Endodermal cell (in vitro differentiated cells): ENCODE results near the gene FKBP2. TPM values are rescaled to one million over a fixed set of nuclear protein-coding genes. Genes with fewer than 3 reads are reported as not detected.

Experiments used
- DNase-seq: peaks from one replicate; pipeline ENCODE4 v3.0.0-alpha.2; 2017
- H3K27ac ChIP-seq: 2 replicates; pipeline ENCODE4 v1.5.1; 2013; ENCODE audit warnings: mild to moderate bottlenecking, low read depth, low read length, moderate library complexity
- H3K27me3 ChIP-seq: 2 replicates; pipeline ENCODE4 v1.6.1; 2013; ENCODE audit warnings: mild to moderate bottlenecking, low read length, moderate library complexity; ENCODE audit not compliant: insufficient read depth, control insufficient read depth, poor library complexity, severe bottlenecking
- H3K36me3 ChIP-seq: 2 replicates; pipeline ENCODE4 v1.7.0; 2013; ENCODE audit warnings: mild to moderate bottlenecking, low read length, moderate library complexity; ENCODE audit not compliant: control insufficient read depth, insufficient read depth
- H3K4me1 ChIP-seq: one replicate; pipeline ENCODE4 v1.7.0; 2013; ENCODE audit warnings: low read length; ENCODE audit not compliant: control insufficient read depth, insufficient read depth
- H3K4me3 ChIP-seq: 2 replicates; pipeline ENCODE4 v1.5.1; 2013; ENCODE audit warnings: mild to moderate bottlenecking, low read length, moderate library complexity
- H3K9ac ChIP-seq: 2 replicates; pipeline ENCODE4 v1.6.1; 2013; ENCODE audit warnings: mild to moderate bottlenecking, low read length, moderate library complexity; ENCODE audit not compliant: poor library complexity, severe bottlenecking; ENCODE audit errors: extremely low read depth
- H3K9me3 ChIP-seq: 2 replicates; pipeline ENCODE4 v1.6.1; 2013; ENCODE audit warnings: mild to moderate bottlenecking, low read length, moderate library complexity; ENCODE audit not compliant: control insufficient read depth
- H3K27ac Mint-ChIP-seq: 2 replicates; pipeline ENCODE4 v1.8.0; 2020; ENCODE audit warnings: mixed read lengths
- H3K27me3 Mint-ChIP-seq: 2 replicates; pipeline ENCODE4 v1.8.0; 2021; ENCODE audit warnings: mild to moderate bottlenecking, mixed read lengths; ENCODE audit not compliant: insufficient read depth
- H3K36me3 Mint-ChIP-seq: 2 replicates; pipeline ENCODE4 v1.8.0; 2020; ENCODE audit warnings: low read depth, mixed read lengths
- H3K4me1 Mint-ChIP-seq: 2 replicates; pipeline ENCODE4 v1.8.0; 2020; ENCODE audit warnings: mixed read lengths
- H3K4me3 Mint-ChIP-seq: 2 replicates; pipeline ENCODE4 v1.8.0; 2020; ENCODE audit warnings: mild to moderate bottlenecking, moderate library complexity, mixed read lengths
- H3K9me3 Mint-ChIP-seq: 2 replicates; pipeline ENCODE4 v1.8.0; 2020; ENCODE audit warnings: mild to moderate bottlenecking, mixed read lengths
- WGBS, 2 experiments: methylation state at CpG; one replicate each; pipeline versions ENCODE4 v1.1.5 to v1.1.7; 2013; ENCODE audit warnings: missing lambda C conversion rate in 2 of 2, mixed read lengths in 1 of 2; ENCODE audit not compliant: insufficient coverage in 1 of 2, insufficient read length in 1 of 2; 5-methylcytosine and 5-hydroxymethylcytosine counted together
- total RNA-seq, 2 donors: library from RNA; stranded (reverse); fragmentation: NEBNext Ultra II Directional in 1 of 2; extraction: Animal tissue kit (Norgen Biotek cat#: 25700) in 1 of 2; gene quantifications; 2 replicates in 1 of 2; 3 replicates in 1 of 2; pipeline ENCODE4 v1.2.1, GENCODE V29; 2021
- TF ChIP-seq, protein P1 (sequence below): fragments of 200-600 bp; sonication (generic); conservative IDR thresholded peaks from 2 replicates; pipeline ENCODE4 v1.5.0; 2021; ENCODE audit warnings: antibody characterized with exemption, mild to moderate bottlenecking

Gene FKBP2
- total RNA-seq, 2 donors from 2014 or later = 44.6 to 53.7 TPM

GRCh38 chr11:64233913-64234586 is 6.8 kb upstream of the FKBP2 start, which contains the start of gene VEGFB:
Gene VEGFB (plus strand): TSS chr11:64234584. CDS start chr11:64234834, 250 bp downstream.
- 5 to 12% methylated on average over 8 to 44 of the region's 62 CpGs for WGBS, 2 experiments
- peak within 1 kb of the TSS; percentile 83 for H3K4me3 ChIP-seq
- H3K27me3 Mint-ChIP-seq = peaks cover 6% of the 10 kb centered on the region
- H3K27me3 ChIP-seq = no peaks in the 10 kb centered on the region
- H3K9me3 ChIP-seq = no peaks in the 10 kb centered on the region
- peak; percentile 79 for DNase-seq
- H3K4me1 ChIP-seq = no peaks in the 10 kb centered on the region
- peaks cover 8% of the 10 kb centered on the region for H3K4me1 Mint-ChIP-seq
- TF ChIP-seq, protein P1, sequence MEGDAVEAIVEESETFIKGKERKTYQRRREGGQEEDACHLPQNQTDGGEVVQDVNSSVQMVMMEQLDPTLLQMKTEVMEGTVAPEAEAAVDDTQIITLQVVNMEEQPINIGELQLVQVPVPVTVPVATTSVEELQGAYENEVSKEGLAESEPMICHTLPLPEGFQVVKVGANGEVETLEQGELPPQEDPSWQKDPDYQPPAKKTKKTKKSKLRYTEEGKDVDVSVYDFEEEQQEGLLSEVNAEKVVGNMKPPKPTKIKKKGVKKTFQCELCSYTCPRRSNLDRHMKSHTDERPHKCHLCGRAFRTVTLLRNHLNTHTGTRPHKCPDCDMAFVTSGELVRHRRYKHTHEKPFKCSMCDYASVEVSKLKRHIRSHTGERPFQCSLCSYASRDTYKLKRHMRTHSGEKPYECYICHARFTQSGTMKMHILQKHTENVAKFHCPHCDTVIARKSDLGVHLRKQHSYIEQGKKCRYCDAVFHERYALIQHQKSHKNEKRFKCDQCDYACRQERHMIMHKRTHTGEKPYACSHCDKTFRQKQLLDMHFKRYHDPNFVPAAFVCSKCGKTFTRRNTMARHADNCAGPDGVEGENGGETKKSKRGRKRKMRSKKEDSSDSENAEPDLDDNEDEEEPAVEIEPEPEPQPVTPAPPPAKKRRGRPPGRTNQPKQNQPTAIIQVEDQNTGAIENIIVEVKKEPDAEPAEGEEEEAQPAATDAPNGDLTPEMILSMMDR = peak; percentile 9
- H3K27ac Mint-ChIP-seq = no peak within 1 kb of the TSS
- H3K9me3 Mint-ChIP-seq = no peaks in the 10 kb centered on the region
- H3K36me3 Mint-ChIP-seq = peaks cover 15% of the 10 kb centered on the region
- peaks cover 9% of the 10 kb centered on the region for H3K36me3 ChIP-seq
- H3K4me3 Mint-ChIP-seq = peak within 1 kb of the TSS; percentile 68
- no peak within 1 kb of the TSS for H3K27ac ChIP-seq
- no peak within 1 kb of the TSS for H3K9ac ChIP-seq

- Histone ChIP-seq H3K27ac (no peak overlapping the region), H3K36me3 (peaks cover 9% of the 10 kb centered on the region), H3K4me3 (peak overlapping the region; percentile 81), H3K27me3 (no peaks in the 10 kb centered on the region), H3K9ac (no peak overlapping the region), H3K9me3 (no peaks in the 10 kb centered on the region), H3K4me1 (no peaks in the 10 kb centered on the region)
- H3K27ac Mint-ChIP-seq = no peak overlapping the region
- peaks cover 6% of the 10 kb centered on the region for H3K27me3 Mint-ChIP-seq
- H3K9me3 Mint-ChIP-seq = no peaks in the 10 kb centered on the region
- TF ChIP-seq, protein P1 = no peak
- peaks cover 18% of the 10 kb centered on the region for H3K36me3 Mint-ChIP-seq
- whole genome bisulfite sequencing, 2 experiments = 2 to 8% methylated on average over 23 to 80 of the region's 80 CpGs
- H3K4me1 Mint-ChIP-seq = peaks cover 8% of the 10 kb centered on the region
- peak; percentile 76 for DNase-seq
- peak overlapping the region; percentile 68 for H3K4me3 Mint-ChIP-seq
Observed at GRCh38 chr11:64234647-64235379, 6.1 kb upstream of the FKBP2 start.

DNA sequence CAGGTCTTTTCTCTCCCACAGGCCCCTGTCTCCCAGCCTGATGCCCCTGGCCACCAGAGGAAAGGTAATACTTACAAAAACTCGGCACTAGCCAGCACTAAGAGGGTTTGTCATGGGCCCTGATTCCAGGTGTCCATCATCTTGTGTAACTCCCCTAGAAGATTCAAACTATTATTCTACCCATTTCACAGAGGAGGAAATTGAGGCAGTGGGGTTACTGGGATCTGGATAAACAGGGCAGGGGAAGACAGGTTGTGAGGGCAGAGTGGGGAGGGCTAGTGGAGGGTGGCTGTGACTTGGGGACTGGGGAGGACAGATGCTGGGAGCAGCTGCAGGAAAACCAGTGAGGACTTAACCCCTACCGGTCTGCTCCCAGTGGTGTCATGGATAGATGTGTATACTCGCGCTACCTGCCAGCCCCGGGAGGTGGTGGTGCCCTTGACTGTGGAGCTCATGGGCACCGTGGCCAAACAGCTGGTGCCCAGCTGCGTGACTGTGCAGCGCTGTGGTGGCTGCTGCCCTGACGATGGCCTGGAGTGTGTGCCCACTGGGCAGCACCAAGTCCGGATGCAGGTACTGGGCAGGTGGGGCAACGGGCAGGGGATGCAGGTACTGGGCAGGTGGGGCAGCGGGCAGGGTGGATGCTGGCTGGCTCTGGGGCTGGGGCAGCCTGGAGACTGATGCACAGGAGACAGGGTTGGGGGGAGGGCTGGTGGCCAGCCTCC is 5.3 kb upstream of the FKBP2 start:
- H3K27me3 ChIP-seq = no peaks in the 10 kb centered on the region
- no peak overlapping the region for H3K27ac Mint-ChIP-seq
- no peak overlapping the region for H3K9ac ChIP-seq
- 93% methylated on average over 6 to 12 of the region's 12 CpGs for WGBS, 2 experiments
- H3K4me3 Mint-ChIP-seq = peak overlapping the region; percentile 68
- no peak overlapping the region for H3K27ac ChIP-seq
- no peaks in the 10 kb centered on the region for H3K9me3 Mint-ChIP-seq
- peaks cover 18% of the 10 kb centered on the region for H3K36me3 Mint-ChIP-seq
- H3K36me3 ChIP-seq = peaks cover 9% of the 10 kb centered on the region
- H3K9me3 ChIP-seq = no peaks in the 10 kb centered on the region
- peaks cover 6% of the 10 kb centered on the region for H3K27me3 Mint-ChIP-seq
- H3K4me1 ChIP-seq = no peaks in the 10 kb centered on the region
- H3K4me1 Mint-ChIP-seq = peaks cover 12% of the 10 kb centered on the region
- peak overlapping the region; percentile 81 for H3K4me3 ChIP-seq
- no peak for DNase-seq
- TF ChIP-seq, protein P1 = no peak
